Measurements from ENCODE around the gene NEDD8. TPM values are rescaled to one million over a fixed set of nuclear protein-coding genes. Genes with fewer than 3 reads are reported as not detected.

The NEDD8 gene
- total and polyA plus RNA-seq, 2 donors (not counting 3 experiments of a cell fraction or from before 2014, with no cell fraction given) = 243 to 316 TPM

DNA sequence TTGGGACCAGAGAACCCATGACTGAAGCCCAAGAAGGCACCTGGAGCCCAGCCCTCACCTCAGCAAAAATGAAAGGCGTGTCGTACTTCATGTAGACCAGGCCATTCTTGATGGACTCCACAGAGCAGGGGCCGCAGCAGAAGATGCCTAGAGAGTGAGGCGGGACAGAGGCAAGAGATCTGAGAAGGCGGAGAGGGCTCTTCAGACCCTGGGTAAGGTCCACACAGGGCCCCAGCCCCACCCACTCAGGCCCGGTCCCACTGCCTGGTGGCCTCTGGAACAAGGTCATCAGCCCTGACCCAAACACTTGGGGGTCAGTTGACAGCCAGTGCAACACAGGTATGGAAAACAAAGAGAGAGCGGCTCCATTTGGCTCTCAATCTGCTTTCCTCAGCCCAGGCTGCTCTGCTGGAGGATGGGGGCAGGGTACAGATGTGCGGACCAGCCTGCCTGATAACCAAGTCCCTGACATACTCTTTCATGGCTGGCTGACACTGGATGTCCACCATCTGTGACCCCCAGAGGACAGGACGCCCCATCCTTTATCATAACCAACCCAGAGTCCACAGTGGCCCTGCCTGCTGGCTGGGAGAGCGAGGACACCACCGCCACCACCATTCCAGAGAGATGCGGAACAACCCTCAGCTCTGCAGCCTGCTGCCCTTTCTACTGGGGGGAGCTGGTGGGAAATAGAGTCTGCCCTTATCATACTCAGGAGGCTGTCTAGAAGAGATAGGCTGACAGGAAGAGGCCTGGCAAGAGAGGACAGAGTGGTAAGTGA is 24.0 kb upstream of the NEDD8 start:
- Histone ChIP-seq H3K27me3 (ENCODE audit: control insufficient read depth in 2 of 2, insufficient read depth in 2 of 2, low read length in 2 of 2) (no peaks in the 10 kb centered on the region), H3K4me3 (replicated peaks in 1 of 3; ENCODE audit: insufficient read depth in 1 of 3, low read depth in 1 of 3, low read length in 3 of 3) (no peak overlapping the region), H2AFZ (ENCODE audit: low read depth, low read length) (no peak overlapping the region), H4K20me1 (replicated peaks; ENCODE audit: control insufficient read depth, extremely low read depth, insufficient read depth, low read length) (no peaks in the 10 kb centered on the region), H3K9ac (replicated peaks; ENCODE audit: extremely low read depth, insufficient read depth, low read length) (no peak overlapping the region), H3K9me1 (replicated peaks; ENCODE audit: control insufficient read depth, extremely low read depth, insufficient read depth, low read length) (no peaks in the 10 kb centered on the region), H3K27ac (ENCODE audit: insufficient read depth, low read depth, low read length) (no peak overlapping the region), H3K9me3 (replicated peaks; ENCODE audit: control insufficient read depth, insufficient read depth, low read length) (no peaks in the 10 kb centered on the region), H3K36me3 (ENCODE audit: control insufficient read depth in 2 of 2, extremely low read depth in 1 of 2, insufficient read depth in 2 of 2, low read length in 2 of 2) (peaks cover 0 to 3% of the 10 kb centered on the region in 2 experiments), H3K79me2 (ENCODE audit: control insufficient read depth, insufficient read depth, low read length) (no peaks in the 10 kb centered on the region), H3K4me1 (ENCODE audit: control insufficient read depth, extremely low read depth, insufficient read depth, low read length) (no peaks in the 10 kb centered on the region), H3K4me2 (ENCODE audit: insufficient read depth, low read length) (no peak overlapping the region)
- no TSS peak for BruUV-seq (replicated peaks)
- intact Hi-C loops (cut with micrococcal nuclease) = no loop called here
- CTCF ChIA-PET = interaction anchor here (1.0 to 1.2 kb wide), 2 partner anchors 16 to 41 kb away, joined by 3 to 4 read pairs; no protein-coding TSS in a partner anchor
- dilution Hi-C loops (cut with MboI; ENCODE audit: extremely low pct_ligation_motif_present, low sequenced_read_pairs) = no loop called here
- FAIRE-seq (no peak), DNase-seq (ENCODE audit: low read depth, low spot score) (no peak)
- POLR2A ChIA-PET = no interaction called here
- TF ChIP-seq MYC (IDR thresholded peaks at IDR 0.05; ENCODE audit: low read depth, low read length) (no peak), EZH2 (IDR thresholded peaks at IDR 0.05; ENCODE audit: borderline replicate concordance, low read depth, low read length, severe bottlenecking) (no peak), POLR2AphosphoS5 (IDR thresholded peaks at IDR 0.05; ENCODE audit: insufficient read depth, low read depth, low read length) (no peak), JUN (IDR thresholded peaks at IDR 0.05; ENCODE audit: borderline replicate concordance, insufficient read depth, insufficient read length, low read depth) (no peak), POLR2A (IDR thresholded peaks at IDR 0.05; ENCODE audit: low read depth, low read length) (no peak), GATA2 (IDR thresholded peaks at IDR 0.05; ENCODE audit: insufficient read depth, insufficient read length, low read depth, low read length) (no peak), FOS (IDR thresholded peaks at IDR 0.05; ENCODE audit: borderline replicate concordance, insufficient read depth, low read length) (no peak)
- TF ChIP-seq, protein P1, sequence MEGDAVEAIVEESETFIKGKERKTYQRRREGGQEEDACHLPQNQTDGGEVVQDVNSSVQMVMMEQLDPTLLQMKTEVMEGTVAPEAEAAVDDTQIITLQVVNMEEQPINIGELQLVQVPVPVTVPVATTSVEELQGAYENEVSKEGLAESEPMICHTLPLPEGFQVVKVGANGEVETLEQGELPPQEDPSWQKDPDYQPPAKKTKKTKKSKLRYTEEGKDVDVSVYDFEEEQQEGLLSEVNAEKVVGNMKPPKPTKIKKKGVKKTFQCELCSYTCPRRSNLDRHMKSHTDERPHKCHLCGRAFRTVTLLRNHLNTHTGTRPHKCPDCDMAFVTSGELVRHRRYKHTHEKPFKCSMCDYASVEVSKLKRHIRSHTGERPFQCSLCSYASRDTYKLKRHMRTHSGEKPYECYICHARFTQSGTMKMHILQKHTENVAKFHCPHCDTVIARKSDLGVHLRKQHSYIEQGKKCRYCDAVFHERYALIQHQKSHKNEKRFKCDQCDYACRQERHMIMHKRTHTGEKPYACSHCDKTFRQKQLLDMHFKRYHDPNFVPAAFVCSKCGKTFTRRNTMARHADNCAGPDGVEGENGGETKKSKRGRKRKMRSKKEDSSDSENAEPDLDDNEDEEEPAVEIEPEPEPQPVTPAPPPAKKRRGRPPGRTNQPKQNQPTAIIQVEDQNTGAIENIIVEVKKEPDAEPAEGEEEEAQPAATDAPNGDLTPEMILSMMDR (IDR thresholded peaks at IDR 0.05; ENCODE audit: extremely low read depth in 1 of 2, insufficient read depth in 1 of 2, low read depth in 1 of 2, low read length in 2 of 2) = no peak
- TF ChIP-seq, protein P2, sequence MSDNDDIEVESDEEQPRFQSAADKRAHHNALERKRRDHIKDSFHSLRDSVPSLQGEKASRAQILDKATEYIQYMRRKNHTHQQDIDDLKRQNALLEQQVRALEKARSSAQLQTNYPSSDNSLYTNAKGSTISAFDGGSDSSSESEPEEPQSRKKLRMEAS (IDR thresholded peaks at IDR 0.05; ENCODE audit: insufficient read depth, insufficient read length) = no peak

Measured in endothelial cell of umbilical vein (primary cell).